ENCODE data around the gene ATP6V1A.

Gene ATP6V1A

GRCh38 chr3:113698956-113699355 lies 47.9 kb upstream of the ATP6V1A start:
- Histone ChIP-seq H3K79me2 (ENCODE audit: insufficient read depth, low read length) (peaks cover 10% of the 10 kb centered on the region; the same call in 1 of the 2 replicates), H3K27me3 (ENCODE audit: low read length) (no peaks in the 10 kb centered on the region), H3K9me3 (ENCODE audit: insufficient read depth, low read length) (no peaks in the 10 kb centered on the region), H3K4me2 (ENCODE audit: low read depth, low read length, poor library complexity, severe bottlenecking) (peak overlapping the region; percentile 95), H2AFZ (ENCODE audit: low read depth, low read length, severe bottlenecking) (no peak overlapping the region), H3K9me2 (replicated peaks; ENCODE audit: insufficient read depth, low read length) (no peaks in the 10 kb centered on the region), H3K4me3 (ENCODE audit: insufficient read depth, low read length, poor library complexity, severe bottlenecking) (no peak overlapping the region), H3F3A (ENCODE audit: insufficient read depth) (no peaks in the 10 kb centered on the region), H3K27ac (ENCODE audit: low read depth, low read length) (no peak overlapping the region), H3K9ac (ENCODE audit: low read length) (no peak overlapping the region), H4K20me1 (ENCODE audit: low read depth, low read length) (no peaks in the 10 kb centered on the region), H3K36me3 (ENCODE audit: low read length) (no peaks in the 10 kb centered on the region)
- TF ChIP-seq EZH2phosphoT487 (conservative IDR thresholded peaks at IDR 0.05; ENCODE audit: low read length): no peak
- TF ChIP-seq, protein P1, sequence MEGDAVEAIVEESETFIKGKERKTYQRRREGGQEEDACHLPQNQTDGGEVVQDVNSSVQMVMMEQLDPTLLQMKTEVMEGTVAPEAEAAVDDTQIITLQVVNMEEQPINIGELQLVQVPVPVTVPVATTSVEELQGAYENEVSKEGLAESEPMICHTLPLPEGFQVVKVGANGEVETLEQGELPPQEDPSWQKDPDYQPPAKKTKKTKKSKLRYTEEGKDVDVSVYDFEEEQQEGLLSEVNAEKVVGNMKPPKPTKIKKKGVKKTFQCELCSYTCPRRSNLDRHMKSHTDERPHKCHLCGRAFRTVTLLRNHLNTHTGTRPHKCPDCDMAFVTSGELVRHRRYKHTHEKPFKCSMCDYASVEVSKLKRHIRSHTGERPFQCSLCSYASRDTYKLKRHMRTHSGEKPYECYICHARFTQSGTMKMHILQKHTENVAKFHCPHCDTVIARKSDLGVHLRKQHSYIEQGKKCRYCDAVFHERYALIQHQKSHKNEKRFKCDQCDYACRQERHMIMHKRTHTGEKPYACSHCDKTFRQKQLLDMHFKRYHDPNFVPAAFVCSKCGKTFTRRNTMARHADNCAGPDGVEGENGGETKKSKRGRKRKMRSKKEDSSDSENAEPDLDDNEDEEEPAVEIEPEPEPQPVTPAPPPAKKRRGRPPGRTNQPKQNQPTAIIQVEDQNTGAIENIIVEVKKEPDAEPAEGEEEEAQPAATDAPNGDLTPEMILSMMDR (IDR thresholded peaks at IDR 0.05; ENCODE audit: insufficient read depth, low read length, poor library complexity, severe bottlenecking): no peak

GRCh38 chr3:113707835-113708234 lies 39.0 kb upstream of the ATP6V1A start:
- H3K27me3 ChIP-seq (ENCODE audit: low read length): no peaks in the 10 kb centered on the region
- no peak overlapping the region for H2AFZ ChIP-seq (ENCODE audit: low read depth, low read length, severe bottlenecking)
- no peaks in the 10 kb centered on the region for H4K20me1 ChIP-seq (ENCODE audit: low read depth, low read length)
- no peak overlapping the region for H3K27ac ChIP-seq (ENCODE audit: low read depth, low read length)
- H3K9ac ChIP-seq (ENCODE audit: low read length): no peak overlapping the region
- no peak for TF ChIP-seq EZH2phosphoT487 (conservative IDR thresholded peaks at IDR 0.05; ENCODE audit: low read length)
- TF ChIP-seq, protein P1 (IDR thresholded peaks at IDR 0.05; ENCODE audit: insufficient read depth, low read length, poor library complexity, severe bottlenecking): no peak
- H3K36me3 ChIP-seq (ENCODE audit: low read length): no peaks in the 10 kb centered on the region
- no peaks in the 10 kb centered on the region for H3K79me2 ChIP-seq (ENCODE audit: insufficient read depth, low read length)
- no peaks in the 10 kb centered on the region for H3K9me3 ChIP-seq (ENCODE audit: insufficient read depth, low read length)
- H3F3A ChIP-seq (ENCODE audit: insufficient read depth): peaks cover 20% of the 10 kb centered on the region
- no peak overlapping the region for H3K4me2 ChIP-seq (ENCODE audit: low read depth, low read length, poor library complexity, severe bottlenecking)
- H3K9me2 ChIP-seq (replicated peaks; ENCODE audit: insufficient read depth, low read length): no peaks in the 10 kb centered on the region
- no peak overlapping the region for H3K4me3 ChIP-seq (ENCODE audit: insufficient read depth, low read length, poor library complexity, severe bottlenecking)

- no peak overlapping the region for H3K4me3 ChIP-seq (ENCODE audit: insufficient read depth, low read length, poor library complexity, severe bottlenecking)
- no peak overlapping the region for H2AFZ ChIP-seq (ENCODE audit: low read depth, low read length, severe bottlenecking)
- H3K9me3 ChIP-seq (ENCODE audit: insufficient read depth, low read length): no peaks in the 10 kb centered on the region
- H4K20me1 ChIP-seq (ENCODE audit: low read depth, low read length): no peaks in the 10 kb centered on the region
- no peaks in the 10 kb centered on the region for H3K79me2 ChIP-seq (ENCODE audit: insufficient read depth, low read length)
- no peak overlapping the region for H3K9ac ChIP-seq (ENCODE audit: low read length)
- peaks cover 3% of the 10 kb centered on the region; the same call in 1 of the 2 replicates for H3K36me3 ChIP-seq (ENCODE audit: low read length)
- no peaks in the 10 kb centered on the region for H3K27me3 ChIP-seq (ENCODE audit: low read length)
- no peak overlapping the region for H3K27ac ChIP-seq (ENCODE audit: low read depth, low read length)
- H3K4me2 ChIP-seq (ENCODE audit: low read depth, low read length, poor library complexity, severe bottlenecking): no peak overlapping the region
- no peak for TF ChIP-seq EZH2phosphoT487 (conservative IDR thresholded peaks at IDR 0.05; ENCODE audit: low read length)
- TF ChIP-seq, protein P1 (IDR thresholded peaks at IDR 0.05; ENCODE audit: insufficient read depth, low read length, poor library complexity, severe bottlenecking): no peak
- H3F3A ChIP-seq (ENCODE audit: insufficient read depth): peaks cover 32% of the 10 kb centered on the region
- no peaks in the 10 kb centered on the region for H3K9me2 ChIP-seq (replicated peaks; ENCODE audit: insufficient read depth, low read length)
These were observed 34.7 kb upstream of the ATP6V1A start for GRCh38 chr3:113712129-113712528.
